Astrocyte (in vitro differentiated cells and primary cell): Measurements from ENCODE around the gene PTTG1.

Experiments used
- EZH2 ChIP-seq: IDR thresholded peaks from 2 replicates; pipeline ENCODE4 v1.6.1; 2012; ENCODE audit warnings: mild to moderate bottlenecking, low read length, inconsistent platforms; ENCODE audit not compliant: insufficient read depth
- TF ChIP-seq, protein P1 (sequence below): IDR thresholded peaks from 2 replicates; pipeline ENCODE4 v1.5.1; 2011; ENCODE audit warnings: low read depth, mild to moderate bottlenecking, inconsistent platforms, low read length, moderate library complexity; ENCODE audit not compliant: insufficient read depth

DNA sequence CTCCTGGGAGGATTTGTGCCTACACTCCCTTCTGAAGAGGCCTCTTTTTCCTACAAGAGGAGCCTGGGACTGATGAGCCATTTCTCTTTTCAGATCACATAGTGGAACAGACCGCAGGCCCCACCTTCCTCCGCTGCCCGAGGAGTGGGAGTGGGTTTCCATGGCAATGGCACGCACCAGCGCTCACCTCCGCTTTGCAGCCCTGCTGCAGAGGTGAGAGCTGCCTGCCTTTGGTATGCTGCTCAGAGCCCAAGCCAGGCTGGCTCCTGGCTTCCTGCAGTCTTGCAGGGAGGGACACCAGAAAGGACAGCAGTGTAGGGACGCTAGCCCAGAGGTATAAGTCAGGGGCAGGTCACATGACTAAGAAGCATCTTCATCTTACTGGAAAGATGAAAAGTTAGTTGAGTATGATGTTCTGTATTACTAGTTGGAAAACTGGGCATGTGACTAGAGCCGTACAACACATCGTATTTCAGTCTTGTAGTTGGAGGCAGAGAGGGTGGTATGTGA is 12.4 kb downstream of the PTTG1 start:
- TF ChIP-seq, protein P1, sequence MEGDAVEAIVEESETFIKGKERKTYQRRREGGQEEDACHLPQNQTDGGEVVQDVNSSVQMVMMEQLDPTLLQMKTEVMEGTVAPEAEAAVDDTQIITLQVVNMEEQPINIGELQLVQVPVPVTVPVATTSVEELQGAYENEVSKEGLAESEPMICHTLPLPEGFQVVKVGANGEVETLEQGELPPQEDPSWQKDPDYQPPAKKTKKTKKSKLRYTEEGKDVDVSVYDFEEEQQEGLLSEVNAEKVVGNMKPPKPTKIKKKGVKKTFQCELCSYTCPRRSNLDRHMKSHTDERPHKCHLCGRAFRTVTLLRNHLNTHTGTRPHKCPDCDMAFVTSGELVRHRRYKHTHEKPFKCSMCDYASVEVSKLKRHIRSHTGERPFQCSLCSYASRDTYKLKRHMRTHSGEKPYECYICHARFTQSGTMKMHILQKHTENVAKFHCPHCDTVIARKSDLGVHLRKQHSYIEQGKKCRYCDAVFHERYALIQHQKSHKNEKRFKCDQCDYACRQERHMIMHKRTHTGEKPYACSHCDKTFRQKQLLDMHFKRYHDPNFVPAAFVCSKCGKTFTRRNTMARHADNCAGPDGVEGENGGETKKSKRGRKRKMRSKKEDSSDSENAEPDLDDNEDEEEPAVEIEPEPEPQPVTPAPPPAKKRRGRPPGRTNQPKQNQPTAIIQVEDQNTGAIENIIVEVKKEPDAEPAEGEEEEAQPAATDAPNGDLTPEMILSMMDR, result no peak
- TF ChIP-seq EZH2, result no peak
